Measurements from ENCODE around the gene RABIF.

DNA sequence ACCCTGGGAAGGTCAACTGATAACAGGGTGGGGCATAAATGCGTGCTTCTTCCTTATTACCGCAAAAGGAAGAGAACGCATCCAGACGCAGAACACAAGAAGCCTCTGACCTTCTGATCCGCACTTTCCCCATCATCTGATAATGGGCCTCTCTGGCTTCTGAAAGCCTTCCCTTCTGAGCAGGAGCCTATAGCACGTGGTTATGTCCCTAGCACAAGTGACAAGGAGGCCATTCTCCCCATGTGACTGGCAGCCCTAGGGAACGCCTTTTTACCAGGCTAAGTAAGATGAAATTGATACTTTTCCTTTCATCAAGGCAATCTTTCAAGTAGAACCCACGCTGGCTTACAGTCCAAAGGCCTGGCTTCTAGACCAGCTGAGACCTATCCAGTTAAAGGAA lies 34.2 kb downstream of the RABIF start:
- TF ChIP-seq POLR2A (IDR thresholded peaks at IDR 0.05) (no peak), EP300 (IDR thresholded peaks at IDR 0.05) (no peak)
- TF ChIP-seq, protein P1, sequence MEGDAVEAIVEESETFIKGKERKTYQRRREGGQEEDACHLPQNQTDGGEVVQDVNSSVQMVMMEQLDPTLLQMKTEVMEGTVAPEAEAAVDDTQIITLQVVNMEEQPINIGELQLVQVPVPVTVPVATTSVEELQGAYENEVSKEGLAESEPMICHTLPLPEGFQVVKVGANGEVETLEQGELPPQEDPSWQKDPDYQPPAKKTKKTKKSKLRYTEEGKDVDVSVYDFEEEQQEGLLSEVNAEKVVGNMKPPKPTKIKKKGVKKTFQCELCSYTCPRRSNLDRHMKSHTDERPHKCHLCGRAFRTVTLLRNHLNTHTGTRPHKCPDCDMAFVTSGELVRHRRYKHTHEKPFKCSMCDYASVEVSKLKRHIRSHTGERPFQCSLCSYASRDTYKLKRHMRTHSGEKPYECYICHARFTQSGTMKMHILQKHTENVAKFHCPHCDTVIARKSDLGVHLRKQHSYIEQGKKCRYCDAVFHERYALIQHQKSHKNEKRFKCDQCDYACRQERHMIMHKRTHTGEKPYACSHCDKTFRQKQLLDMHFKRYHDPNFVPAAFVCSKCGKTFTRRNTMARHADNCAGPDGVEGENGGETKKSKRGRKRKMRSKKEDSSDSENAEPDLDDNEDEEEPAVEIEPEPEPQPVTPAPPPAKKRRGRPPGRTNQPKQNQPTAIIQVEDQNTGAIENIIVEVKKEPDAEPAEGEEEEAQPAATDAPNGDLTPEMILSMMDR (IDR thresholded peaks at IDR 0.05): no peak

Data from tibial nerve (tissue), 4 donors.